ENCODE data around the gene LDB2. TPM values are rescaled to one million over a fixed set of nuclear protein-coding genes. Genes with fewer than 3 reads are reported as not detected.

LDB2 gene
- total and polyA plus RNA-seq, 2 of the 8 experiments (the other 6 are each of a cell fraction or from before 2014, with no cell fraction given), result 57.0 to 140 TPM

DNA sequence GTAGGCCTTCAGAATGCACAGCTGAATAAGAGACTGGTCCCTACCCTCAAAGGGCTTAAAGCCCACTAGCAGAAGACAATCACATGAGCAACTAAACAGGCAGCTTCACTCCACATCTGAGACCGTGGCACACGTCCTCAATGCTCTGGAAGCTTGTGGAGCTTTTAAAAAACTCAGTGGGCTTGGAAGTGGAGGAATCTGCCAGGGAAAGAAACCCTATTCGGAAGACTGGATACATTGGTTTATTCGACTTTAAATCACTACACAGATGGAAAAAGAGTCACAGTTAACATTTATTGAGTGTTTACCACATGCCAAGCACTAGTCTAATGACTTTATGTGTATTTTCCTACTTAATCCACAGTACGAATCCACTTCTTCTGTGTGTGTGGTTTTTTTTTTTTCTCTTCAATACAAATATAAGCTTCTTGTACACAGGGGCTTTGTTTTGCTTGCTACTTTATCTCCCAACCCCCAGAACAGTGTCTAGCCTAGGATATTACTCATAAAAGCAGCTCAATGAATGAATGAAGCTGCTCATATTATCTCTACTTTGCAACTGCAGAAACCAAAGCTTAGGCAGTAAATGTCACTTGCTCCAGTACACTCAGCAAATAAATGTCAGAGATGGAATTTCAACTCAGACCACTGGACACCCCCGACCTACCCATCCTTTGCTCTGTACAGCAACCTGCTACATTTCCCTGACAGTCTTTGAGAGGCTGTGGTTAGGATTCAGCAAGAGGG is 137.7 kb downstream of the LDB2 start:
- no peaks in the 10 kb centered on the region for H4K20me1 ChIP-seq (replicated peaks in 1 of 2; ENCODE audit: control insufficient read depth in 1 of 2, insufficient read depth in 2 of 2, low read length in 2 of 2)
- CTCF ChIA-PET (ENCODE audit: partially characterized antibody), result interaction anchor here (0.6 to 2.3 kb wide), 7 partner anchors 21 to 687 kb away, joined by 3 to 8 read pairs (median 3); no protein-coding TSS in a partner anchor
- H3K27ac ChIP-seq (ENCODE audit: low read depth, low read length), result no peak overlapping the region

More for the DNA sequence above, 137.7 kb downstream of the LDB2 start:
- Histone ChIP-seq H2BK15ac (ENCODE audit: low read length) (no peak overlapping the region), H2AFZ (ENCODE audit: low read length) (no peak overlapping the region), H3K9ac (replicated peaks in 1 of 4; ENCODE audit: extremely low read depth in 1 of 4, low read depth in 3 of 4, low read length in 3 of 4) (no peak overlapping the region), H3K4me2 (ENCODE audit: insufficient read depth in 1 of 2, low read depth in 2 of 2, low read length in 2 of 2) (no peak overlapping the region), H2BK12ac (ENCODE audit: low read depth, low read length) (no peak overlapping the region), H4K8ac (ENCODE audit: extremely low read depth, insufficient read depth, low read length) (no peak overlapping the region), H3K23me2 (ENCODE audit: low read depth, low read length) (no peaks in the 10 kb centered on the region; the same call in 1 of the 2 replicates), H3K14ac (ENCODE audit: insufficient read length) (no peak overlapping the region), H3K56ac (replicated peaks; ENCODE audit: insufficient read length, low read depth, low read length) (no peak overlapping the region), H2BK20ac (ENCODE audit: low read length) (no peak overlapping the region), H2BK120ac (replicated peaks; ENCODE audit: low read depth, low read length) (no peak overlapping the region), H3K9me3 (ENCODE audit: insufficient read depth in 2 of 2, low read depth in 1 of 2, low read length in 1 of 2) (no peaks in the 10 kb centered on the region), H3K79me1 (ENCODE audit: low read depth, low read length) (no peaks in the 10 kb centered on the region; the same call in 1 of the 2 replicates), H4K5ac (ENCODE audit: insufficient read length, low read depth, low read length) (no peak overlapping the region), H4K91ac (replicated peaks; ENCODE audit: insufficient read length, low read length) (no peak overlapping the region), H3K36me3 (ENCODE audit: control insufficient read depth in 2 of 4, insufficient read depth in 4 of 4, low read length in 3 of 4) (peaks cover 0 to 2% (median 0%) of the 10 kb centered on the region in 4 experiments; a peak in 2 of 8 replicates), H3K27me3 (replicated peaks in 1 of 4; ENCODE audit: control insufficient read depth in 3 of 4, extremely low read depth in 1 of 4, insufficient read depth in 3 of 4, low read length in 3 of 4) (no peaks in the 10 kb centered on the region), H2BK5ac (ENCODE audit: low read depth, low read length) (no peak overlapping the region), H2AK5ac (ENCODE audit: low read depth, low read length) (no peak overlapping the region), H3K4me3 (ENCODE audit: extremely low read depth in 1 of 4, insufficient read depth in 2 of 4, low read depth in 3 of 4, low read length in 4 of 4) (no peak overlapping the region), H3K4ac (replicated peaks; ENCODE audit: insufficient read length, low read depth, low read length) (no peak overlapping the region), H3K23ac (ENCODE audit: insufficient read length) (no peak overlapping the region), H3K4me1 (replicated peaks in 1 of 4; ENCODE audit: control insufficient read depth in 3 of 4, insufficient read depth in 4 of 4, low read length in 3 of 4) (peaks cover 0 to 9% (median 1%) of the 10 kb centered on the region in 4 experiments; a peak in 2 of 7 replicates), H3K18ac (ENCODE audit: extremely low read depth, low read length) (no peak overlapping the region), H3K79me2 (ENCODE audit: control insufficient read depth in 1 of 2, insufficient read depth in 2 of 2, low read length in 2 of 2) (no peaks in the 10 kb centered on the region; a peak in 1 of 4 replicates)
- no peak for FAIRE-seq
- WGBS, 2 experiments (ENCODE audit: extremely low coverage in 1 of 2, insufficient coverage in 1 of 2, insufficient read length in 1 of 2, insufficient replicate concordance in 2 of 2, low coverage in 1 of 2, low lambda C conversion rate in 2 of 2, missing lambda C conversion rate in 1 of 2), result 83% methylated on average over 6 of the region's 6 CpGs; no CpG with 5 or more reads in 1 of the 2 experiments
- TF ChIP-seq CEBPB (IDR thresholded peaks at IDR 0.05; ENCODE audit: low read depth, low read length), result no peak
- no peak for TF ChIP-seq BRCA1 (IDR thresholded peaks at IDR 0.05; ENCODE audit: low read depth, low read length)
- TF ChIP-seq HDAC2 (IDR thresholded peaks at IDR 0.05; ENCODE audit: borderline replicate concordance in 1 of 2, low read depth in 2 of 2, low read length in 2 of 2), result no peak
- TF ChIP-seq, protein P1, sequence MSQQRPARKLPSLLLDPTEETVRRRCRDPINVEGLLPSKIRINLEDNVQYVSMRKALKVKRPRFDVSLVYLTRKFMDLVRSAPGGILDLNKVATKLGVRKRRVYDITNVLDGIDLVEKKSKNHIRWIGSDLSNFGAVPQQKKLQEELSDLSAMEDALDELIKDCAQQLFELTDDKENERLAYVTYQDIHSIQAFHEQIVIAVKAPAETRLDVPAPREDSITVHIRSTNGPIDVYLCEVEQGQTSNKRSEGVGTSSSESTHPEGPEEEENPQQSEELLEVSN (IDR thresholded peaks at IDR 0.05), result no peak
- no peak for TF ChIP-seq CREB1 (IDR thresholded peaks at IDR 0.05)
- DNase-seq (ENCODE audit: low read depth in 1 of 2, low spot score in 2 of 2), result no peak
- POLR2A ChIA-PET (ENCODE audit: partially characterized antibody), result no interaction called here

Measured in H1 (cell line).